PFSK-1 (cell line): Measurements from ENCODE around the gene OR5J2.

ENCODE experiments used
- FOXP2 ChIP-seq: optimal IDR thresholded peaks from 2 replicates; pipeline ENCODE3; 2011; ENCODE audit warnings: borderline replicate concordance, control low read depth, inconsistent platforms; ENCODE audit not compliant: insufficient read depth; ENCODE audit errors: extremely low read length, extremely low read depth
- POLR2AphosphoS5 ChIP-seq: IDR thresholded peaks from 2 replicates; pipeline ENCODE4 v1.6.1; 2012; ENCODE audit warnings: low read depth, mild to moderate bottlenecking, control low read depth, low read length, moderate library complexity
- SIN3A ChIP-seq: IDR thresholded peaks from 2 replicates; pipeline ENCODE4 v1.6.1; 2012; ENCODE audit warnings: mild to moderate bottlenecking, low read length, moderate library complexity, borderline replicate concordance; ENCODE audit not compliant: insufficient read depth
- TAF1 ChIP-seq: IDR thresholded peaks from 2 replicates; pipeline ENCODE4 v1.6.1; 2012; ENCODE audit warnings: low read length, control low read depth, borderline replicate concordance; ENCODE audit not compliant: insufficient read depth
- TF ChIP-seq, protein P1 (sequence below), 2 experiments: IDR thresholded peaks; 2 replicates each; pipeline versions ENCODE4 v1.6.1 to v1.8.0; 2011 to 2012; ENCODE audit warnings: low read depth in 2 of 2, low read length in 2 of 2, control low read depth in 1 of 2, inconsistent platforms in 1 of 2, mild to moderate bottlenecking in 1 of 2, moderate library complexity in 1 of 2; ENCODE audit not compliant: insufficient read depth in 1 of 2

The OR5J2 gene

DNA sequence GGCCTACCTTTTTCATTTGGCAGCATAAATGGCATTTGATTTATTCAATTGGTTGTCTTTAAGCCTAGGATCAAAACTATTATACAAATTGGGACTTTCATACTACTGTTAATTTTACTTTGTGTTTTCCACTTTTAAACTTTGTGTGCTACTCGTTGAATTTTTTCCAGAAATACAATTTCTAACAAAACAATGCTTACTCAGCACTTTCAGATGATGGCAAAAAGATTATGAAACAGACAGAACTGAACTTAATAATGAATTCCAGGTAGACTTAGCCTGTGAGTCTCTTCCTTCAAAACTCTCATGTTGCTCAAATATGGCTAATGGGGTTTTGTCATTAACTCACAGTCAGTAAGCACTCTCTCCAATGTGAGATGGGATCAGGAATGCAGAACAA, 31.4 kb downstream of the OR5J2 start:
- TF ChIP-seq SIN3A, result no peak
- no peak for TF ChIP-seq POLR2AphosphoS5
- no peak for TF ChIP-seq FOXP2
- TF ChIP-seq TAF1, result no peak
- TF ChIP-seq, protein P1, sequence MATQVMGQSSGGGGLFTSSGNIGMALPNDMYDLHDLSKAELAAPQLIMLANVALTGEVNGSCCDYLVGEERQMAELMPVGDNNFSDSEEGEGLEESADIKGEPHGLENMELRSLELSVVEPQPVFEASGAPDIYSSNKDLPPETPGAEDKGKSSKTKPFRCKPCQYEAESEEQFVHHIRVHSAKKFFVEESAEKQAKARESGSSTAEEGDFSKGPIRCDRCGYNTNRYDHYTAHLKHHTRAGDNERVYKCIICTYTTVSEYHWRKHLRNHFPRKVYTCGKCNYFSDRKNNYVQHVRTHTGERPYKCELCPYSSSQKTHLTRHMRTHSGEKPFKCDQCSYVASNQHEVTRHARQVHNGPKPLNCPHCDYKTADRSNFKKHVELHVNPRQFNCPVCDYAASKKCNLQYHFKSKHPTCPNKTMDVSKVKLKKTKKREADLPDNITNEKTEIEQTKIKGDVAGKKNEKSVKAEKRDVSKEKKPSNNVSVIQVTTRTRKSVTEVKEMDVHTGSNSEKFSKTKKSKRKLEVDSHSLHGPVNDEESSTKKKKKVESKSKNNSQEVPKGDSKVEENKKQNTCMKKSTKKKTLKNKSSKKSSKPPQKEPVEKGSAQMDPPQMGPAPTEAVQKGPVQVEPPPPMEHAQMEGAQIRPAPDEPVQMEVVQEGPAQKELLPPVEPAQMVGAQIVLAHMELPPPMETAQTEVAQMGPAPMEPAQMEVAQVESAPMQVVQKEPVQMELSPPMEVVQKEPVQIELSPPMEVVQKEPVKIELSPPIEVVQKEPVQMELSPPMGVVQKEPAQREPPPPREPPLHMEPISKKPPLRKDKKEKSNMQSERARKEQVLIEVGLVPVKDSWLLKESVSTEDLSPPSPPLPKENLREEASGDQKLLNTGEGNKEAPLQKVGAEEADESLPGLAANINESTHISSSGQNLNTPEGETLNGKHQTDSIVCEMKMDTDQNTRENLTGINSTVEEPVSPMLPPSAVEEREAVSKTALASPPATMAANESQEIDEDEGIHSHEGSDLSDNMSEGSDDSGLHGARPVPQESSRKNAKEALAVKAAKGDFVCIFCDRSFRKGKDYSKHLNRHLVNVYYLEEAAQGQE (IDR thresholded peaks at IDR 0.05; ENCODE audit: insufficient read depth in 1 of 2, low read depth in 2 of 2, low read length in 2 of 2), result no peak

DNA sequence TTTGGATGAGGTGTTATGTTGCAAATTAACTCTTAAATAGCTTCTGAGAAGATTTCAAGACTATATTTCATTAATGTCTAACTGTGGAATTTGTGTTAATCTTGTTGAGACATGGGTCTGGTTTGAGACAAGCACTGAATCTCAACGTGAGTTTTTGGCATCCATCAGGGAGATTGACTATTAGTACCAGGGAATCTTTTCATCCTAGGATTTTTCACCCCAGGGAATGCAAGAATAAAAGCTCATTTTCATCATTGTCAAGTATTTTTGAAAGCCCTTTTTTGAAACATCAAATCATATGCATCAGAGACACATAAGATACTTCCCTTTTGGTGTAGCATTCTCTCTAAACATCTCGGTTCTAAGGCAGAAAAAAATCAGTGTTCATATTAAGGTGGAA, 38.1 kb downstream of the OR5J2 start:
- TF ChIP-seq, protein P1 (IDR thresholded peaks at IDR 0.05; ENCODE audit: insufficient read depth in 1 of 2, low read depth in 2 of 2, low read length in 2 of 2), result no peak
- no peak for TF ChIP-seq POLR2AphosphoS5
- TF ChIP-seq TAF1, result no peak
- no peak for TF ChIP-seq FOXP2
- TF ChIP-seq SIN3A, result no peak
